Stimulated activated CD4-positive, alpha-beta T cell treated with anti-CD3 and anti-CD28 coated beads, Interleukin-4, amount 100 ng/mL, for 48 hours (primary cell): ENCODE results near the gene FARSB.
"Not testable (repeated sequence)": the region's sequence is repeated elsewhere in the genome, so short reads cannot be mapped to it uniquely, and the experiment has no call there.

Experiments
- DNase-seq, 2 donors: peaks; one replicate each; pipeline ENCODE4 v3.0.0-alpha.2; 2020; ENCODE audit warnings: low read depth in 2 of 2

FARSB gene

GRCh38 chr2:222655787-222656525, at the start of gene FARSB:
TSS of gene FARSB (minus strand) at chr2:222656092. CDS start at chr2:222656073, 19 bp downstream.
- DNase-seq, result peak; percentile 85 to 90

- no peak for DNase-seq
These were observed 48.0 kb upstream of the FARSB start for GRCh38 chr2:222703886-222704285.

- no peak for DNase-seq
These were observed 47.2 kb upstream of the FARSB start for GRCh38 chr2:222703091-222703490.

GRCh38 chr2:222701721-222702131, 45.8 kb upstream of the FARSB start:
- DNase-seq, result no peak

- DNase-seq, result no peak
These were observed 45.3 kb upstream of the FARSB start for GRCh38 chr2:222701233-222701632.

- DNase-seq, result no peak
These were observed 42.4 kb upstream of the FARSB start for GRCh38 chr2:222698276-222698675.

GRCh38 chr2:222693837-222694236, 37.9 kb upstream of the FARSB start:
- no peak for DNase-seq

- DNase-seq, result not testable (repeated sequence)
These were observed 37.5 kb upstream of the FARSB start for GRCh38 chr2:222693413-222693812.

GRCh38 chr2:222690564-222691200, 34.8 kb upstream of the FARSB start:
- DNase-seq, result peak; percentile 52 to 69

GRCh38 chr2:222689322-222689721, 33.4 kb upstream of the FARSB start:
- no peak for DNase-seq

GRCh38 chr2:222688917-222689316, 33.0 kb upstream of the FARSB start:
- DNase-seq, result no peak

- no peak for DNase-seq
These were observed 30.3 kb upstream of the FARSB start for GRCh38 chr2:222686086-222686750.

- no peak for DNase-seq
These were observed 27.9 kb upstream of the FARSB start for GRCh38 chr2:222683805-222684204.

- no peak for DNase-seq
These were observed 22.1 kb upstream of the FARSB start for GRCh38 chr2:222677981-222678380.

- no peak for DNase-seq
These were observed 18.0 kb upstream of the FARSB start for GRCh38 chr2:222673883-222674282.

GRCh38 chr2:222673273-222673672, 17.4 kb upstream of the FARSB start:
- DNase-seq, result no peak

GRCh38 chr2:222672068-222672401, 16.1 kb upstream of the FARSB start:
- no peak for DNase-seq

- DNase-seq, result no peak
These were observed 15.6 kb upstream of the FARSB start, which contains the start of gene MOGAT1 for GRCh38 chr2:222671259-222672067. TSS of gene MOGAT1 (plus strand) at chr2:222671658. CDS start at chr2:222671786, 128 bp downstream.

- no peak for DNase-seq
These were observed 14.5 kb upstream of the FARSB start for GRCh38 chr2:222670191-222671038.

GRCh38 chr2:222669353-222669752, 13.5 kb upstream of the FARSB start:
- DNase-seq, result no peak
